Mesenchymal stem cell (in vitro differentiated cells and primary cell): ENCODE measurements around the gene KIF26B.
A peak's percentile ranks its signal among the peaks of the same experiment; 100 is the strongest.

Experiments used
- DNase-seq: peaks from one replicate; pipeline ENCODE4 v3.0.0-alpha.2; 2013
- H2AFZ ChIP-seq: one replicate; pipeline ENCODE4 v1.6.1; 2013; ENCODE audit warnings: low read depth, mild to moderate bottlenecking, control low read depth, inconsistent platforms, low read length, moderate library complexity
- H2AK5ac ChIP-seq: 2 replicates; pipeline ENCODE4 v1.6.1; 2013; ENCODE audit warnings: low read length, moderate library complexity, mild to moderate bottlenecking, inconsistent platforms; ENCODE audit not compliant: severe bottlenecking
- H2BK120ac ChIP-seq: one replicate; pipeline ENCODE4 v1.6.1; 2013; ENCODE audit warnings: low read depth, mild to moderate bottlenecking, inconsistent platforms, low read length, moderate library complexity
- H2BK12ac ChIP-seq, 2 experiments: one replicate each; pipeline ENCODE4 v1.6.1; 2013; ENCODE audit warnings: inconsistent platforms in 2 of 2, low read length in 2 of 2, mild to moderate bottlenecking in 2 of 2, moderate library complexity in 2 of 2, control low read depth in 1 of 2
- H2BK15ac ChIP-seq: one replicate; pipeline ENCODE4 v1.6.1; 2013; ENCODE audit warnings: mild to moderate bottlenecking, low read depth, inconsistent platforms; ENCODE audit not compliant: poor library complexity, severe bottlenecking
- H2BK5ac ChIP-seq: 2 replicates; pipeline ENCODE4 v1.6.1; 2013; ENCODE audit warnings: low read depth, mild to moderate bottlenecking, low read length, control low read depth, inconsistent platforms; ENCODE audit not compliant: poor library complexity, severe bottlenecking
- H3K14ac ChIP-seq, 2 experiments: one replicate each; pipeline ENCODE4 v1.6.1; 2013; ENCODE audit warnings: inconsistent platforms in 2 of 2, low read length in 2 of 2, control low read depth in 1 of 2, mild to moderate bottlenecking in 1 of 2, moderate library complexity in 1 of 2
- H3K18ac ChIP-seq, 2 experiments: one replicate each; pipeline ENCODE4 v1.6.1; 2013; ENCODE audit warnings: inconsistent platforms in 2 of 2, low read length in 2 of 2, control low read depth in 1 of 2, low read depth in 1 of 2, mild to moderate bottlenecking in 1 of 2
- H3K23ac ChIP-seq, 2 experiments: one replicate each; pipeline ENCODE4 v1.6.1; 2013; ENCODE audit warnings: inconsistent platforms in 2 of 2, low read length in 2 of 2, mild to moderate bottlenecking in 2 of 2, moderate library complexity in 2 of 2, control low read depth in 1 of 2
- H3K27ac ChIP-seq: 2 replicates; pipeline ENCODE4 v1.5.1; 2013; ENCODE audit warnings: mild to moderate bottlenecking, moderate library complexity, low read length, control low read depth, inconsistent platforms; ENCODE audit not compliant: poor library complexity, severe bottlenecking
- H3K27me3 ChIP-seq, 2 experiments: 2 replicates each; pipeline versions ENCODE4 v1.6.1 to v1.7.0; 2013; ENCODE audit warnings: low read length in 2 of 2, mild to moderate bottlenecking in 2 of 2, moderate library complexity in 2 of 2, control low read depth in 1 of 2, inconsistent platforms in 1 of 2; ENCODE audit not compliant: control insufficient read depth in 1 of 2, insufficient read depth in 1 of 2
- H3K36me3 ChIP-seq, 2 experiments: 2 replicates each; pipeline versions ENCODE4 v1.6.1 to v1.7.0; 2013; ENCODE audit warnings: low read length in 2 of 2, control low read depth in 1 of 2, inconsistent platforms in 1 of 2, low read depth in 1 of 2, mild to moderate bottlenecking in 1 of 2; ENCODE audit not compliant: insufficient read depth in 2 of 2, control insufficient read depth in 1 of 2
- H3K4ac ChIP-seq, 2 experiments: one replicate each; pipeline ENCODE4 v1.6.1; 2013; ENCODE audit warnings: inconsistent platforms in 2 of 2, low read length in 2 of 2, mild to moderate bottlenecking in 2 of 2, moderate library complexity in 2 of 2, control low read depth in 1 of 2, low read depth in 1 of 2
- H3K4me1 ChIP-seq: 2 replicates; pipeline ENCODE4 v1.6.1; 2013; ENCODE audit warnings: low read depth, low read length, control low read depth; ENCODE audit not compliant: control insufficient read depth, insufficient read depth
- H3K4me2 ChIP-seq: 2 replicates; pipeline ENCODE4 v1.6.1; 2013; ENCODE audit warnings: low read length, mild to moderate bottlenecking, inconsistent platforms; ENCODE audit not compliant: poor library complexity, severe bottlenecking
- H3K4me3 ChIP-seq, 2 experiments: 2 replicates each; pipeline versions ENCODE4 v1.5.1 to v1.7.0; 2013; ENCODE audit warnings: low read length in 2 of 2, mild to moderate bottlenecking in 2 of 2, control low read depth in 1 of 2, low read depth in 1 of 2; ENCODE audit not compliant: insufficient read depth in 1 of 2
- H3K79me1 ChIP-seq: replicated peaks from 2 replicates; pipeline ENCODE4 v1.6.1; 2013; ENCODE audit warnings: mild to moderate bottlenecking, control low read depth, low read length, inconsistent platforms; ENCODE audit not compliant: poor library complexity, severe bottlenecking
- H3K9ac ChIP-seq: 2 replicates; pipeline ENCODE4 v1.7.0; 2013; ENCODE audit warnings: mild to moderate bottlenecking, low read length, moderate library complexity
- H3K9me3 ChIP-seq: 2 replicates; pipeline ENCODE4 v1.7.0; 2013; ENCODE audit warnings: mild to moderate bottlenecking, low read length; ENCODE audit not compliant: control insufficient read depth
- H4K8ac ChIP-seq: one replicate; pipeline ENCODE4 v1.6.1; 2013; ENCODE audit warnings: inconsistent platforms, mild to moderate bottlenecking, low read length, moderate library complexity
- H4K91ac ChIP-seq: one replicate; pipeline ENCODE4 v1.6.1; 2013; ENCODE audit warnings: mild to moderate bottlenecking, low read length, inconsistent platforms
- WGBS: methylation state at CpG from one replicate; pipeline ENCODE4 v1.1.7; 2013; ENCODE audit warnings: mixed read lengths; 5-methylcytosine and 5-hydroxymethylcytosine counted together

Gene KIF26B

DNA sequence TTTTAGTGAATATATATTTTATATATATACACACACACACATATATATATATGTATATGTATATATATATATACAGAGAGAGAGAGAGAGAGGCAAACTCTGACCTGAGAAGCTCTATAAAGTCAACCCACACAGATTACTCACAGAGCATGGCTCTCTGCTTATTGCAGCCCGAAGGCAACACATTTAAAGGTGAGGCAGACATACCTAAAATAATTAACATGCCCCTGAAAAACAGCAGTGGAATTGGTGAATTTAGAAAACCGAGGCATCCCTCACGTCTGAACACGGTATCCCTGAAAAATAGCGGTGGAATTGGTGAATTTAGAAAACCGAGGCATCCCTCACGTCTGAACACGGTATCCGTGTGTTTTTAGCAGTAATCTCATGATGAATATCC lies 228.2 kb downstream of the KIF26B start:
- no peaks in the 10 kb centered on the region for H3K79me1 ChIP-seq
- H2BK5ac ChIP-seq, result no peak overlapping the region
- H3K27me3 ChIP-seq, result peaks cover 20 to 22% of the 10 kb centered on the region in 2 experiments
- H3K23ac ChIP-seq, result no peak overlapping the region
- peaks cover 2% of the 10 kb centered on the region for H3K4me1 ChIP-seq
- H3K18ac ChIP-seq, result no peak overlapping the region
- no peak overlapping the region for H3K14ac ChIP-seq
- no peak overlapping the region for H2AFZ ChIP-seq
- no peak overlapping the region for H4K91ac ChIP-seq
- no peak overlapping the region for H2AK5ac ChIP-seq
- no peak overlapping the region for H3K27ac ChIP-seq
- H3K36me3 ChIP-seq, result no peaks in the 10 kb centered on the region
- H3K4me3 ChIP-seq, result no peak overlapping the region
- no peak for DNase-seq
- H3K4me2 ChIP-seq, result no peak overlapping the region
- H4K8ac ChIP-seq, result no peak overlapping the region
- no peak overlapping the region for H2BK12ac ChIP-seq
- 90% methylated on average over 9 of the region's 9 CpGs for WGBS
- no peak overlapping the region for H3K4ac ChIP-seq
- no peak overlapping the region for H2BK15ac ChIP-seq
- no peak overlapping the region for H3K9ac ChIP-seq
- H3K9me3 ChIP-seq, result no peaks in the 10 kb centered on the region
- no peak overlapping the region for H2BK120ac ChIP-seq

DNA sequence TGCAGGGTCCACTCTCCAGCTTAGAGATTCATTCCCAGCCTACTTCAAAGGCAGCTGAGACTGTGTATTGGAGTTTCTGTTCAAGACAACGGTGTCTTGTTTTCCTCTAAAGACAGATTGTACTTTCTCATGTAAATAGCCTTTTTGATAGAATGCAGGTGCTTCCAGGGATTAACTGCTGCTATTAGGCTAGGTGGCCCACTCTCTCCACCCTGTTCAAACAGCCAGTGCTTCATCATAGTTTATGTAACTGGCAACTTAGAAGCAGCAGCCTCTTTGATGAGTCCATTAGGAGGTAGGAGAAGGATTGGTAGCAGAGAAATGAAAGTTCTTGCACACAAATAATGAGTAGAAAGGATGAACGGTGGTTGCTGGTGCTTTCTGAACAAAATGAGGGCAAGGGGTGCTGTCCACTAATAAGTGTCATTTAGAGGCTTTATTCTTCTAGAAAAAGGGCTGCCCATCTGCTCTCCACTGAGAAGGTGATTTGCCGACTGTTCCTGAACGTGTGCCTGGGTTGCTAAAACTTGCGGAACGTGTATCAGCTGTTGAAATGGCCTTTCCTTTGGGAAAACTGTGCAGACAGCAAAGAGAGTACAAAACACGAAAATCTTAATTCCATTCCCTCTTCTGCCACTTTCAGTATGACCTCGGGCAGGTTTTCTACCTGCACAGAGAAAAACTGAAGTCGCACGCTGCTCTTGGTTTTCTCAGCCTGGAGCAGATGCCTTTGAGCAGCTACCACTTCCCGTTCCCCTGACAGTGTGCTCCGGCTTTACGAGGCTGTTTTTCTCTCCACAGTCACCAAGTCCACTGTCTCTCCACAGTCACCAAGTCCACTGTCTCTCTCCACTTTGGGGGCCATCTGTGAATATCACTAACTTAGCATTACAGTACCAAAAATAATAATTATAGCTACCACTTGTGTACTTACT lies 228.9 kb downstream of the KIF26B start:
- no peak overlapping the region for H3K23ac ChIP-seq
- H3K4me2 ChIP-seq, result no peak overlapping the region
- no peak overlapping the region for H2BK15ac ChIP-seq
- DNase-seq, result no peak
- no peak overlapping the region for H3K27ac ChIP-seq
- no peak overlapping the region for H3K14ac ChIP-seq
- H3K4me1 ChIP-seq, result peaks cover 2% of the 10 kb centered on the region
- no peak overlapping the region for H3K4me3 ChIP-seq
- no peak overlapping the region for H2BK5ac ChIP-seq
- peaks cover 20 to 22% of the 10 kb centered on the region in 2 experiments for H3K27me3 ChIP-seq
- no peak overlapping the region for H3K4ac ChIP-seq
- H2AFZ ChIP-seq, result no peak overlapping the region
- no peak overlapping the region for H2BK120ac ChIP-seq
- H4K8ac ChIP-seq, result no peak overlapping the region
- no peak overlapping the region for H4K91ac ChIP-seq
- no peaks in the 10 kb centered on the region for H3K9me3 ChIP-seq
- H3K36me3 ChIP-seq, result no peaks in the 10 kb centered on the region
- H2AK5ac ChIP-seq, result no peak overlapping the region
- 76% methylated on average over 12 of the region's 13 CpGs for WGBS
- no peak overlapping the region for H2BK12ac ChIP-seq
- no peak overlapping the region for H3K18ac ChIP-seq
- no peak overlapping the region for H3K9ac ChIP-seq
- H3K79me1 ChIP-seq, result no peaks in the 10 kb centered on the region

DNA sequence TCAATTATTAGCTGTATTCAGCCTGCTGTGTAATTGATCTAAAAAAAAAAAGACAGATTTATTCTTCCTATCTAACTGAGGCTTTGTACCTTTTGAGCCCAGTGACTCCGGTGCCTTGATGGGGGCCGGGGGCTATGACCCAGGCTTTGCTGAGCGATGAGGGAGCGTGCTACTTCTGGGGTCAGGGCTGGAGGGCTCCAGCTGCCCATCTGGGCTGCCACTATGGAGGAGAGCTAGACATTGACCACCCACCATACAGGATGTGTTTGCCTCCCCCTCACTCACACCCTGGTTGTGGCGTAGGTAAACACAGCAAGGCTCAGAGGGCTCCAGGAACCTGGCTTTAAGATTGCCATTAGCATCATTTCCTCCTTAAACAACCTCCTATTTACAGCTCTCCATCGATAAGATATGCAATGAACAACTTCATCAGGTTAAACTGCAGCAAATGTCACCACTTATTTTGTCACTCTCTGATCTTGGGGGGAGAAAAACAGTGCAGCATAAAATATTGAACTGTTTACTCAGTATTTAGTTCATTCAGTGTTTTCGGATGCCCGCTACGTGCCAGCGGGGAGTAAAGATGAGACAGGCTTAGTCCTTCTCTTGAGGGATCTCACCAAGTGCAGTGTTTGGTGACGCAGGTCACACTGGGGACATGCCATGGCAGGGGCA lies 231.6 kb downstream of the KIF26B start:
- no peak overlapping the region for H3K4me2 ChIP-seq
- H3K27ac ChIP-seq, result no peak overlapping the region
- no peak overlapping the region for H3K4ac ChIP-seq
- H2BK12ac ChIP-seq, result no peak overlapping the region
- H3K4me3 ChIP-seq, result no peak overlapping the region
- no peaks in the 10 kb centered on the region for H3K36me3 ChIP-seq
- H3K27me3 ChIP-seq, result peaks cover 20 to 22% of the 10 kb centered on the region in 2 experiments
- H4K91ac ChIP-seq, result peak overlapping the region; percentile 74
- no peak overlapping the region for H3K23ac ChIP-seq
- H4K8ac ChIP-seq, result no peak overlapping the region
- no peak overlapping the region for H2BK120ac ChIP-seq
- H3K4me1 ChIP-seq, result peaks cover 2% of the 10 kb centered on the region
- no peaks in the 10 kb centered on the region for H3K79me1 ChIP-seq
- no peak overlapping the region for H3K18ac ChIP-seq
- no peak overlapping the region for H3K9ac ChIP-seq
- no peak overlapping the region for H3K14ac ChIP-seq
- H2BK15ac ChIP-seq, result no peak overlapping the region
- H3K9me3 ChIP-seq, result no peaks in the 10 kb centered on the region
- 96% methylated on average over 11 of the region's 11 CpGs for WGBS
- H2AFZ ChIP-seq, result no peak overlapping the region
- no peak overlapping the region for H2AK5ac ChIP-seq
- no peak for DNase-seq
- no peak overlapping the region for H2BK5ac ChIP-seq

DNA sequence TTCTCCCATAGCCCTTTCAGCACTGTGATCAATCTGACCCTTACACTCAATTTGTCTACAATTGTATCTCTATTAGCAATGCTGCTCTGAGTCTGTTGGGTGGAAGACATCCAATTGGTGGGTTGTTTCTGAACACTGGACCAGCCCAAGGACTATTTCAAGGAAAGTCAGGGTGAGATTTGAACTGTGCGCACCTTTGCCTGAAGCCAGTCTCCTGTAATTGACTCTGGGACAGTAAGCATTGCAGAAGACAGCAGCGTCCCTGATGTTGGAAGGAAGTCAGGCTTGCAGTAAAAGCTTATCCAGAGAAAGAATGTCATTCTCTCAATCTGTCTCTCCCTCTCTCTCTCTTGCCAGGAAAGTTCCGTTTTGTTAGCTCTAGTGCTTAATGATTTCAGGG lies 233.9 kb downstream of the KIF26B start:
- Histone ChIP-seq H2BK15ac (no peak overlapping the region), H3K14ac (no peak overlapping the region), H2BK5ac (no peak overlapping the region), H3K4me2 (no peak overlapping the region), H3K9me3 (no peaks in the 10 kb centered on the region), H3K27me3 (peaks cover 13 to 19% of the 10 kb centered on the region in 2 experiments), H3K4ac (no peak overlapping the region), H2BK12ac (no peak overlapping the region), H3K9ac (no peak overlapping the region), H3K18ac (no peak overlapping the region), H2AFZ (no peak overlapping the region), H3K4me3 (peak overlapping the region in 1 of 2 experiments; percentile 50), H3K79me1 (no peaks in the 10 kb centered on the region), H4K8ac (no peak overlapping the region), H3K4me1 (peaks cover 2% of the 10 kb centered on the region), H2BK120ac (no peak overlapping the region), H4K91ac (no peak overlapping the region), H3K36me3 (no peaks in the 10 kb centered on the region), H3K27ac (no peak overlapping the region), H2AK5ac (no peak overlapping the region), H3K23ac (no peak overlapping the region)
- DNase-seq, result no peak
- 84% methylated on average over 3 of the region's 3 CpGs for WGBS
